ENCODE measurements around the gene SPATA3. TPM values are rescaled to one million over a fixed set of nuclear protein-coding genes. Genes with fewer than 3 reads are reported as not detected.
"Not testable (repeated sequence)": the region's sequence is repeated elsewhere in the genome, so short reads cannot be mapped to it uniquely, and the experiment has no call there.

Gene SPATA3
- total RNA-seq, 1 donor from 2014 or later: not detected

- no peak for DNase-seq (ENCODE audit: extremely low read depth, low read depth, low spot score)
Observed at GRCh38 chr2:230990131-230990898, 5.6 kb upstream of the SPATA3 start.

GRCh38 chr2:230990899-230991150 is 5.1 kb upstream of the SPATA3 start:
- DNase-seq (ENCODE audit: extremely low read depth, low read depth, low spot score): no peak

GRCh38 chr2:230991598-230991997 is 4.3 kb upstream of the SPATA3 start:
- DNase-seq (ENCODE audit: extremely low read depth, low read depth, low spot score): no peak

DNA sequence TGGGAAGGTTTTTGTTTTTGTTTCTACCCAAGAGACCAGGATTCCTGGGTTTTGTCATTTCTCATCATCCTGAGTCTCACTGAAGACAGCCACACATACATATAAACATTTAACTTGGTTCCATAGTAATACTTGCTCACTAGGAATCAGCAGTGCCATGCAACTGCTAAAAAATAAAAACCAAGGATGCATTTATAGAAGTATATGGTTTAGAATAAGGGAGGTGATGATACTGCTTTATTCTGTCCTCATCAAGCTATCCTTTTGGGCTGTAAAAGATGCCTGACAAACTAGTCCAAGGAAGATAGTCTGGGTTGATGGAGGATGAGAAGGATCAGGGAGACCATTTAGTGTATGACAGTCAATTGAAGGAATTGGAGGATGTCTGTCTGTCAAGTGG is 740 bp downstream of the SPATA3 start:
- no peak for DNase-seq (ENCODE audit: extremely low read depth, low read depth, low spot score)

DNA sequence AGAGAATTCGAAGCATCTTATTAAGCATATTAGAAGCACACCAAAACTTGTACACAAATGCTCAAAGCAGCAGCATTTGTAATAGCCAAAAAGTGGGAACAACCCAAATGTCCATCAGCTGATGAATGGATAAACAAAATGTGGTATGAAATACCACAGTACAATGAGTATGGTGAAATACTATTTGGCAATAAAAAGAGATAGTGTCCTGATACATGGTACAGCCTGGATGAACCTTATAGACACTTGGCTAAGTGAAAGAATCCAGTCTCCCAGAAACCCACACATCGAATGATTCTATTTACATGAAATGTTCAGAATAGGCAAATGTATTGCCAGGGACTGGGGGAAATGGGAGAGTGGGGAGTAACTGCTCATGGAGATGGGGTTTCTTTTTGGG is 3.0 kb downstream of the SPATA3 start:
- no peak for DNase-seq (ENCODE audit: extremely low read depth, low read depth, low spot score)

GRCh38 chr2:230999477-230999876 is 3.6 kb downstream of the SPATA3 start:
- DNase-seq (ENCODE audit: extremely low read depth, low read depth, low spot score): no peak

DNA sequence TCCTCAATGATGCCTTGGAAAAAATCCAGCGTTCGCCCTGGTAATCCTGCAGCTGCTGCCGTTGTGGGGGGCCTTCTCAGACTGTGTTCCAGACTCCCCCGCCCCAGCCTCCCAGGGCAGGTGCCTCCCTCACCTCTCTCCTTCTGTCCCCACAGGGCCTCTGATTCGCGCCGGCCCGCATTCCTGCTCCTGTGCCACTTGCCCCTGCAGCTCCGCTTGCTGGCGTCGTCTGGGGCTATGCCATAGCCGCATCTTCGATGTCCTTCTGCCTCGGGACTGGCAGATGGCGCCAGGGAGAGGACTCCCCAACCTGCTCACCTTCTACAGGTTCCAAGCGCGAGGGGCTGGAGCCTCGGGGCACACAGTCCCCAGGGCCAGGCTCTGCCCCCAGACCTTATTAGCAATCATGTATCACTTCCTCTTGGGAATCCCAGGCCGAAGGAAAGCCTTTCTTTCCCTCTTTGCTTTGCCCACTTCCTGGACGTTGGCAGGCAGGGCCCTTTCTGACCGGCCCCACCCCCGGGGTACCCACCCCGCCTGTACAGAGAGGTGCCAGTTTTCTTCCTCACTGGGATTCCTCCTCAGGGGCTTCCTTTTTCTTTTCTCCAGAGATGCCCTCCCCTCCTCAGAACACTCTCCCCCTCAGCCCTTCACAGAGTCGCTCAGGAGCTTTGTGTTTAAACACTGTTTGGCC is 4.4 kb downstream of the SPATA3 start:
- no peak for DNase-seq (ENCODE audit: extremely low read depth, low read depth, low spot score)

DNA sequence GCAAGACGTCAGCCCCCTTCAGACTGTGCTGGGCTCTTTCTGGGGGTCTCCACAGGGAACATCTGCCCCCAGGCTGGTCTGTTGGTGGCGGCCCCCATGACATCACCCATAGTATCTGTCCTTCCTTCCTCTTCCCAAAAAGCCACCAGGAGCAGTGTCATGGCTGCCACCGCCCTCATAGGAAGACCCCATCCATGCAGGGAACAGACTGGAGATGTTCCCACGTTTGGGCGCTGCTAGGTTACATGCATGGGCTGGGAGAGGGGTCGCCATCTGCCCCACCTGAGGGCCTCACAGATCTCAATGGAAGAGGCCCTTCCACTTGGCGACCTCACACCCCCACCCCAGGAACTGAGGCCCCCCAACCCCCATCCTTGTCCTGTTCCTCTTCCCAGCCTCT is 5.1 kb downstream of the SPATA3 start:
- no peak for DNase-seq (ENCODE audit: extremely low read depth, low read depth, low spot score)

GRCh38 chr2:231001921-231002320 is 6.0 kb downstream of the SPATA3 start:
- no peak for DNase-seq (ENCODE audit: extremely low read depth, low read depth, low spot score)

GRCh38 chr2:231002641-231003040 is 6.7 kb downstream of the SPATA3 start:
- no peak for DNase-seq (ENCODE audit: extremely low read depth, low read depth, low spot score)

DNA sequence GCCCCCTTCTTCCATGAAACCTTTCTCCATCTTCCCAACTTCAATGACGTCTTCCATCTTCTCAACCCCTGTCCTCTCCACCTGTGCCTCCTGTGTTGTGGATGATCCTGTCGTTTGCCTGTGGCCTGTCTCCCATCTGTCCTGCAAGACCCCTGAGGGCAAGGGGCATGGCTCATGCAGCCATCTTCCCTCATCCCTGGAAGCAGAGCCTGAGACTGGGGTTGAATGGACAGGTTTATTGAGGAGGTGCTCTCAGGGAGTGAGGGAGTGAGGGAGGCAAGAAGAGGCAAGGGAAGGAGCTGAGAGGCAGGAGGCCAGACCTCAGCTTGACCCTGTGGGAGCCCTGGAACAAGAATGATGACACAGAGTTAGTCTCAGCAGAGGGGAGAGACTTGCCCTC is 7.3 kb downstream of the SPATA3 start:
- no peak for DNase-seq (ENCODE audit: extremely low read depth, low read depth, low spot score)

GRCh38 chr2:231004930-231005329 is 9.0 kb downstream of the SPATA3 start:
- DNase-seq (ENCODE audit: extremely low read depth, low read depth, low spot score): not testable (repeated sequence)

DNA sequence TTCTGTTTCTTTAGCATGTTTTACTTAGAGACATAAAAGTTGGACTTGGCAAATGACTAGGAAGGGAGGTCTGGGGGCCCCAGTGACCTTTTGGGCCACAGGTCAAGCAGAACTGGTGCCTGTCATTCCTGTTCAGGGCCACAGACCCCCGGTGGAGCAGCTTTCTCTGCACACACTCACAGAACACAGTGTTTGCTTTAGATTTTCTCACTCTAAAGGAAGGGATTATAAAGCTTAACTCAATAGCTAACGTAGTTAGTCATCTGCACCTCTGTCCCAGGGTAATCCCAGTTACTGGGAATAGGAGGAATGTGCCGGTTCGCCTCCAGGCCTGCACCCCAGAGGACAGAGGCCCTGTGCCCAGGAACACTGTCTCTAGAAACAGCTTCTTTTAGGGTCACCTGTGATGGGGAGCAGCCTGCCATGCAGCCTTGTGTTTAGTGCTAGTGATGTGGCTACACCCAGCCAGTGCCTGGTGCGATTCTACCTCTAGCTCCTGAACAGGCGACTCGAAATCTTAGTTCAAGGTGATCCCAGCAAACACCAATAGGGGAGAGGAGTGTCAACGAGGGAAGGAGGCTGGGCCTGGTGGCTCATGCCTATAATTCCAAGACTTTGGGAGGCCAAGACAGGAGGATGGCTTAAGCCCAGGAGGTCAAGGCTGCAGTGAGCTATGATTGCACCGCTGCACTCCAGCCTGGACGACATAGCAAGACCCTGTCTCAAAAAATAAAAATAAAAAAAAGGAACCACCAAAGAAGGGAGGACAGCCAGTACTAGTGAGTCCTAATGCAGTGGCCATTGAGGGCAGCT is 11.6 kb downstream of the SPATA3 start:
- DNase-seq (ENCODE audit: extremely low read depth, low read depth, low spot score): no peak

DNA sequence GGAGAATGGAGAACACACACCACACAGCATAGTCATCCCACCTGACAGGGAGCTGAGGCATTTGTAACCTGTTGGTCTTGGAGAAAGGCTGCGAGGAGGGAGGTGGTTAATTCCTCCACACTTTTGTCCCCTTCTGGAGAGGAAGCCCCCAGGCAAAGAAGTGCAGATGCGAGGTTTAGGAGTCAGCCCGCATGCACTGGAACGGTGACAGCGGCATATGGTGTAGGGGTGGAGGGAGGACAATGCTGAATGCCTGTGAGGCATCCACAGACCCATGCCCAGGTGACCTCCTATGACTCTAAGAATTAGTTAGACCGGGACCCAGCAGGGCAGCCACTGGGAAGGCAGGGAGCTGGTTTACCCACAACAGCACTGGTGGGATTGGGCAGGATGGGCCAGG is 12.2 kb downstream of the SPATA3 start:
- DNase-seq (ENCODE audit: extremely low read depth, low read depth, low spot score): no peak

- DNase-seq (ENCODE audit: extremely low read depth, low read depth, low spot score): no peak
Observed at GRCh38 chr2:231009236-231009919, 13.5 kb downstream of the SPATA3 start.

GRCh38 chr2:231010201-231010730 is 14.3 kb downstream of the SPATA3 start:
- DNase-seq (ENCODE audit: extremely low read depth, low read depth, low spot score): no peak

GRCh38 chr2:231011526-231011925 is 15.6 kb downstream of the SPATA3 start:
- no peak for DNase-seq (ENCODE audit: extremely low read depth, low read depth, low spot score)

DNA sequence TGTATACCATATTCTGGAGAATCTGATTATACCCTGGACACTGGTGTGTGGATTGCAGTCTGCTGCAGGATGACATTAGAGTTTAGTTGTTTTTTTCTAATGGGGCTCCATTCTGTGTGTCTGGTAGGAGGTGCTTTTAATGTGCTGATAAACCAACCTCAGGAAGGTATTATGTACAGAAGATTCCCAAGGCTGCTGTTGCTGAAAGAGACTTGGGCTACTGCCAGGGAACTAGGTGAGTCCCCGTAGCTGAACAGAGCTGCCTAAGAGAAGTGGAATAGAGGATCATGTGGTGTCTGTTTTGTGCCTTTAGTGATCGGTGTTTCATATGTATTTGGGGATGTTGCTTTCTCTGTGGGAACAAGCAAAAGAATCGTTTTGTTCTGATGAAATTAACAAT is 16.5 kb downstream of the SPATA3 start:
- no peak for DNase-seq (ENCODE audit: extremely low read depth, low read depth, low spot score)

GRCh38 chr2:231013820-231014219 is 17.9 kb downstream of the SPATA3 start:
- DNase-seq (ENCODE audit: extremely low read depth, low read depth, low spot score): no peak

DNA sequence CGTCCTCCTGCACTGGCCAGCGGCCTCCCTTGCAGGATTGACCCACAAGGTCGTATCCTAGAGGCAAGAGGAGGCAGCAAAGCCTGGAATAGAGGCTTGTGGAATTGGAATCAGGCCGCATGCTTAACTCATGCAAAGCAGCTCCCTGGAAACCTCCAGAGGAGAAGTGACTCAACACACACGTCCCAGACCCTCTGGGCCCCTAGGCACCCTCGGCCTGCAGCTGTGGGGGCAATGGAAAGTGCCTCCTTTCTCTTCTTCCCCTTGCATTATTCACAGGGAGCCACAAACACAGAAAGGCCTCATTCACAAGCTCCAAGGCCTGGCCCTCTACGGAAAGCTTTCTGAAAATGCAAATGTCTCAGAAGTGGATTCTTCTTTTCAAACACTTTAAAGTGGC is 19.6 kb downstream of the SPATA3 start:
- no peak for DNase-seq (ENCODE audit: extremely low read depth, low read depth, low spot score)

DNA sequence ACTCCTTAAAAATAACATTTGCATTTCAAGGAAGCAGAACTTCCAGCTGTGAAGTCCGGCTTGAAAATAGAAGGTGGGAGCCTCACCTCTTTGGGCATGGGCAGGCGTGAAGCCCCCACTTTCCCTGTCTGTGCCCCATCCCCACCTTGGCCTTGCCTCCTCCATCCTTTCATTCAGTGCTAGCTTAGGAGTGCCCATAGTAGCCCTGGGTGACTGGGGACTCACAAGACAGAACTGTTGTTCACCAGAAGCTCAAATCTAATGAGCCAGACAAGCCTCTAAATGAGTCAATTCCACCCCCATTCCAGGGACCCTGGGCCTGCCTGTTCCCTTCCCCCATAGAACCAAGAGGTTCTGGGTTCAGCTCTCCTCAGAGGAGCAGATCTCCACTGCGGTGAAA is 20.0 kb downstream of the SPATA3 start:
- DNase-seq (ENCODE audit: extremely low read depth, low read depth, low spot score): no peak
